OCI-LY3 (cell line): Measurements from ENCODE around the gene CADPS.

Experiments used
- EZH2phosphoT487 ChIP-seq: fragments of 200-600 bp; shearing (Covaris generic); IDR thresholded peaks from 2 replicates; pipeline ENCODE4 v1.6.1; 2018; ENCODE audit warnings: antibody characterized with exemption, mixed run types, low read depth
- TF ChIP-seq, protein P1 (sequence below): fragments of 200-600, 300-600 bp; sonication (generic); IDR thresholded peaks from 2 replicates; pipeline ENCODE4 v1.5.1; 2014; ENCODE audit warnings: antibody characterized with exemption, low read length, low read depth

DNA sequence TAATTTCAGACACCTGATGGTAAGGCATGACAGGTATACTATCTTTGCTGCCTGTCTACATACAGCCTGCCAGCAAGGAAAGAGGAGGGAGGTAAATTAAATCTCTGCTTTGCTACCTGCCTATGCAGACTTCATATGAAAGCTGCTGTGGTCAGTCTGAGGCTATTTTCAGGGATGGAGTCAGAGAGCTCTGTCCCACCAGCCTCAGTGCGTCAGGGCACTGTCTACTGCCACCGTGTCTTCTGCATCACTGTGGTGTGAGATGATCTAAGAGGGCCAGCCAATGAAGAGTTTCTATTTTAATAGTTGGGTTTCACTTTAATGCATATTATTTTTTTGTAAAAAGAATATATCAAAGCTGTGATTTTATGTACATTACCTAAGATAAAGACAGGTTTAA lies 125.6 kb downstream of the CADPS start:
- TF ChIP-seq, protein P1, sequence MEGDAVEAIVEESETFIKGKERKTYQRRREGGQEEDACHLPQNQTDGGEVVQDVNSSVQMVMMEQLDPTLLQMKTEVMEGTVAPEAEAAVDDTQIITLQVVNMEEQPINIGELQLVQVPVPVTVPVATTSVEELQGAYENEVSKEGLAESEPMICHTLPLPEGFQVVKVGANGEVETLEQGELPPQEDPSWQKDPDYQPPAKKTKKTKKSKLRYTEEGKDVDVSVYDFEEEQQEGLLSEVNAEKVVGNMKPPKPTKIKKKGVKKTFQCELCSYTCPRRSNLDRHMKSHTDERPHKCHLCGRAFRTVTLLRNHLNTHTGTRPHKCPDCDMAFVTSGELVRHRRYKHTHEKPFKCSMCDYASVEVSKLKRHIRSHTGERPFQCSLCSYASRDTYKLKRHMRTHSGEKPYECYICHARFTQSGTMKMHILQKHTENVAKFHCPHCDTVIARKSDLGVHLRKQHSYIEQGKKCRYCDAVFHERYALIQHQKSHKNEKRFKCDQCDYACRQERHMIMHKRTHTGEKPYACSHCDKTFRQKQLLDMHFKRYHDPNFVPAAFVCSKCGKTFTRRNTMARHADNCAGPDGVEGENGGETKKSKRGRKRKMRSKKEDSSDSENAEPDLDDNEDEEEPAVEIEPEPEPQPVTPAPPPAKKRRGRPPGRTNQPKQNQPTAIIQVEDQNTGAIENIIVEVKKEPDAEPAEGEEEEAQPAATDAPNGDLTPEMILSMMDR: no peak
- TF ChIP-seq EZH2phosphoT487: no peak
